DMS79 treated with DMSO at 0.1 percent for 48 hours (cell line): ENCODE data around the gene SLC39A3.

Experiments used
- DNase-seq: peaks from one replicate; lab custom pipeline; 2025; lab: John Stamatoyannopoulos, UW

The SLC39A3 gene, protein sequence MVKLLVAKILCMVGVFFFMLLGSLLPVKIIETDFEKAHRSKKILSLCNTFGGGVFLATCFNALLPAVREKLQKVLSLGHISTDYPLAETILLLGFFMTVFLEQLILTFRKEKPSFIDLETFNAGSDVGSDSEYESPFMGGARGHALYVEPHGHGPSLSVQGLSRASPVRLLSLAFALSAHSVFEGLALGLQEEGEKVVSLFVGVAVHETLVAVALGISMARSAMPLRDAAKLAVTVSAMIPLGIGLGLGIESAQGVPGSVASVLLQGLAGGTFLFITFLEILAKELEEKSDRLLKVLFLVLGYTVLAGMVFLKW

DNA sequence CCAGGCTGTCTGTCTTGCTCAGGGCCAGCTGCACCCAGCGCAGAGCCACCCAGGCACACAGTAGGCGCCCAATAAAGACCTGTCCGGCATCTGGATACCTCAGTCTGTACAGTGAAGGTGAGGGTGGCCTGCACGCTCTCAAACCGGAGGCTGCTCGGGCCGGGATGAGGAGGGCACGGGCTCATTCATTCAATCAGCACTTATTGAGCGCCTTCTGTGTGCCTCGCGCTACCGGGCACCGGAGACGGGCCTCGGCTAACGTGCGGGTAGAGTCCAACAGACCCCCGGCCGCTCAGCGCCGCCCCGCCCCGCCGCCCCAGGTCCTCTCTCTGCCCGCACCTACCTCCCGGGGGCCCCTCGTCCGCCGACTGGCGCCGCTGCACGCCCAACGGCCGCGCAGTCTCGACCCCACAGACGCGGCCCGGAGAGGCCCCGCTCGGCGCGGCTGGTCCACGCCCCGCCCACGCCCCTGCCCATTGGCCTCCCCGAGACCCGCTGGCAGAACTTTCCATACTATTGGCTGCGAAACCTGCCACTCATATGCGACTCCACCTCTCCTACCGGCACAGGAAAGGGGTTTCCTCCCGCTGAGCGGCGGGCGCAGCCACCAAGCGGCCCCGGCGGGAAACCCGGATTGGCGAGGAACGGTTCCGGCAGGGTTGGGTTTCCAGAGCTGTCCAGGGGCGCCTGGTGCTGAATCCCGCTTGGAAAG lies at the start of gene SLC39A3:
TSS of gene SLC39A3 (minus strand) at position 416 of the 712 bp plus-strand sequence. CDS start 2,760 bp downstream, outside the sequence.
- peak; percentile 94 for DNase-seq

DNA sequence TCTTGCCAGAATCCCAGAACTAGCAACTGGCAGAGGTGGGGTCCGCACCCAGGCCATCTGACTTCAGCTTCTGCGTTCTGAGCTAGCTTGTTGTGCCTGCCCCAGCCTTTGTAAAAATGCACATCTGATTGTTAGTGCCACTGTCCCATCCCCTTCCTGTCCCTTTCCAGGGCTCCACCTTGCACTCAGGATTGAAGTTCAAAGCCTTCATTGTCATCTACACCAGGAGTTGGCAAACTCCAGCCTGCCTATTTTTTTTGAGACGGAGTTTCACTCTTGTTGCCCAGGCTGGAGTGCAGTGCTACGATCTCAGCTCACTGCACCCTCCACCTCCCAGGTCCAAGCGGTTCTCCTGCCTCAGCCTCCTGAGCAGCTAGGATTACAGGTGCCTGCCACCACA lies 48.4 kb upstream of the SLC39A3 start:
- no peak for DNase-seq

DNA sequence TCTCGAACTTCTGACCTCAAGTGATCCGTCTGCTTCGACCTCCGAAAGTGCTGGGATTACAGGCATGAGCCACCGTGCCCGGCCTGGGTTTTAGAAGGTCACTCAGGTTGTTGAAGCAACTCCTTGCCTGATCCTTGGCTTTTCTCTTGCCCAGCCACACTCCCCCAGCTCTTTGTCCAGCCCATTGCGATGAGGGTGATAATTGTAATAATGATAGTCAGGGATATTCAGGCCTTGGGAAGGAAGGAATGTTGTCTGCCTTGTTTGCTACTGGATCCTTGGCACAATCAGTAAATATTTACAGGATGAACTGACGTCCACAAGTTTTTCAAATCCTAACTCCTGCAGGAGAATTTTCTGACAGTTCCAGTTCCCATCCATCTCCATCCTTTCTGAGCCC lies 47.3 kb upstream of the SLC39A3 start:
- no peak for DNase-seq

DNA sequence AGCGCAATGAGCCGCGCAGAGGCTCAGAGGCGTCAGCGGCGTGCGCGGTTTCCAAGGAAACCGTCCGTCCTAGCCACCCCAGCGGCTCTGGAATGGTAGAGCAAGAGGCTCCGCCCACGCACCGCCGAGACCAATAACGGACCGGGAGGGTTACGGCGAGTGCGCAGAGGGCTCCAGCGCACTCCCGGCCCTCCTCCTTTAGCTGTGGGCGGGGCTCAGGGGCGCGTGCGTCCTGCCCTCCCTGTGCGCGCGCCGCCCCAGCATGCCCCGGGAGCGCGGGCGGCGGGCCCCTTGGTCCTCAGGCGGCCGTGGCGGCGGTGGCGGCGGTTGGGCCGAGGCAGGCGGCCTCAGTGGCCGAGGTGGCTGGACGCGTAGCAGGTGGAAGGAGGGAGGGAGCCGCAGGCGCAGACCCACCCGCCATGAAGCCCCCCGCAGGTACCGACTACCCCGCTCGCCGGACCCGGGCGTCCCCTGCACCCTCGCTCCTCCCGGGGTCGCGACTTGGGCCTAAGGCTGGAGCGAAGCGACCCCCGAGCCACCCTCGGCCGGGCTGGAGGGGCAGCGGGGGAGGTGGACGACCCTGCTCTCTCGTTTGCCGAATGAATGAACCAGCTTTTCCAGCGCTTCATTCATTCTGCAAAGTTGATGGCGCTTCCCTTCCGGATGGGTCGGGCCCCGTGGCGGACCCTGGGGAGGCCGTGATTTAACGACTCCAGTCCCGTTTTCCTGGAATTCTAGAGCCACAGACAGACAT lies 45.6 kb upstream of the SLC39A3 start, which contains the start of gene THOP1:
TSS of gene THOP1 (plus strand) at position 260 of the 754 bp plus-strand sequence. CDS start at position 420, 160 bp downstream.
- peak; percentile 96 for DNase-seq

DNA sequence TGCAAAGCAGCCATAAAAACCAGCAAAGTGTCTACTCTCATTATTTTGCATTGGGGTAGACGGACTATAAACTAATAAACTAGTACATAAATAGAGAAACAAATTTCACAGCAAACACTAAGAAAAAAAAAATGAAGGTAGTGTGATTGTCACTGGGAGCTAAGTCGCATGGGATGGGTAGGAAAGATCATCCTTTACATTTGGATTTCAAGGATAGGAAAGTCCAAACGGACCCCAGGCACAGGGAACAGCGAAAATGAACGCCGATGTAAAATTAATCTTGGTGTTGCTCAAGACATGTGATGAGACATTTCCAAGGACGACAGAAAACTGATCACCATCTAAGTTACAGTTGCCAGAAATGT lies 43.9 kb upstream of the SLC39A3 start:
- no peak for DNase-seq

DNA sequence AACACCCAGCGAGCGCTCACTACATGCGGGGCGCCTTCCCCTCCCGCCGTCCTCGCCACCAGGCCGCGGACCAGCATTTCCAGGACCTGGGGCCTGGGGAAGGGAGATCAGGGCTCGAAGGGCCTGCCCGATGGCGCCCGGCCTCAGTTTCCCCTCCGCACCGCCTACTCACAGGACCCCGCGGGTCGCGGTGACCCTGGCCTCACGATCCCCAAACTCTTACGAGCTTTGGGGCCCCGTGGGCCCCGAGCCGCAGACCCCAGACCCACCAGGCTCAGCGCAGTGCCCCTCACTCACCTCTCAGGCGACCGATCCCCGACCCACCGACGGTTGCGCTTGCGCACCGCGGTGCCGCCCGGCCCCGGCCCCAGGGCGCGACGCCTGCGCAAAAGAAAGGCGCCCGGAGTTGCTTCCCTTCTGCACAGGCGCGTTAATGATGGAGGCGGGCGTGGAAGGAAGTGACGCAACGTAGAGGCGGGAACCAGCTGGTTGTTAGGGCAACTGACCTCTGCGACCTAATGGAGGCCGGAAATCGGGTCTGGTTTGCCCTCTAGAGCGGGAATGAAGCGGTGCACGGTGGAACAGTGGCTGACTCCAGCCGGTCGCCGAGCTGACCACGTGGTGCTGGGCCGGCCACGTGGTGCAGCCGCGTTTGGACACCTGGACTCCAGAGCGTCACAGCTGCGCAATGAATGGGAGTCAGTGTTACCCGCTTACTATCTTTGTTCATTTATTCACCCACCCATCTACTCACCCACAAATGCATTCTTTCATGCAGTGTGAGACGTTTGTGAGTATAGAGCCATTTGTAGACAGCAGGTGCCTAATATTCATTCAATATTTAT lies 43.3 kb upstream of the SLC39A3 start, which contains the start of gene SGTA:
TSS of gene SGTA (minus strand) at position 338 of the 845 bp plus-strand sequence. CDS start 14,205 bp downstream, outside the sequence.
- peak; percentile 98 for DNase-seq

DNA sequence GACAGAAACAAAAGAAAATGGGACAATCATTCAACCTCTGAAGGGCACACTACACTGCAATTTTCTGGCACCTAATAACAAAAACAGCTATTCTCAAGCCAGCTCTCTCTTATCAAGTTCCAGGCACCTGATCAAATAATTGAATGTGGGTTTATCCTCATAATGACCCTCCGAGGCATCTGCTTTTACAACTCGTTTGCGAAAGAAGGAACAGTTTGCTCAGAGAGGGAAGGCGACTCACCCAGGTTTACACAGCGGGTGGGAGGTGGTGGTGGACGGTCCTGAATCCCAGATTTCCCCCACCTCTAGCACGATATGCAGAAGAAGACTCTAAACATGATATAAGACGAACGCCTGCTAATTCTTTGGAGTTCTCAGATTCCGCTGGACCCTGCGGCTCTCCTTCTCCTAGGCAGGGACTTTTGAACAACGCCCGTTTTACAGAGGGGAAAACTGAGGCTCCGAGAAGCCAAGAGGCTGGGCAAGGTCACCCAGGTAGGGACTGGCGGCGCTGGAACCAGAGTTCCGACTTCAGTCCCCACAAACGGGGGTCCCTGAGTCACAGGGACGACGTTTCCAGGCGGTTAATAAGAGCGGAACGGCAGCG lies 42.6 kb upstream of the SLC39A3 start:
- DNase-seq, result no peak

DNA sequence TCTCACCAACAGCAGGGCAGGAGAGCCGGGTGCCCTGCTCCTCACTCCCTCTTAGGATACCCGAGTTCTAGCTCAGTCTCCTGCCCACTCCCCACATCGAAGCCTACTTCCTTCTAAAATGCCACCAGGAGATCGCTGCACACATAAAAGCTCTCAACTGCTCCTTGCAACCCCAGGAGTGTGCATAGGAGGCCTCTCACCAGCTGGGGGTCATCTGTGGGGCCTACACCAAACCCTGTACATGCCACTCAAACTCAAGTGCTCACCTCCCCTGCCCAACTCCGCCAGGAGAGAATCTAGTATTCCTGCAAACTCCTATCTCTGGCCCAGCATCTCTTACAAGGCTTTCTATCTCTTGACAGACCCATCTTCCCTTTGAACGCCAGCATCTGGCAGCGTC lies 40.5 kb upstream of the SLC39A3 start:
- DNase-seq, result no peak

DNA sequence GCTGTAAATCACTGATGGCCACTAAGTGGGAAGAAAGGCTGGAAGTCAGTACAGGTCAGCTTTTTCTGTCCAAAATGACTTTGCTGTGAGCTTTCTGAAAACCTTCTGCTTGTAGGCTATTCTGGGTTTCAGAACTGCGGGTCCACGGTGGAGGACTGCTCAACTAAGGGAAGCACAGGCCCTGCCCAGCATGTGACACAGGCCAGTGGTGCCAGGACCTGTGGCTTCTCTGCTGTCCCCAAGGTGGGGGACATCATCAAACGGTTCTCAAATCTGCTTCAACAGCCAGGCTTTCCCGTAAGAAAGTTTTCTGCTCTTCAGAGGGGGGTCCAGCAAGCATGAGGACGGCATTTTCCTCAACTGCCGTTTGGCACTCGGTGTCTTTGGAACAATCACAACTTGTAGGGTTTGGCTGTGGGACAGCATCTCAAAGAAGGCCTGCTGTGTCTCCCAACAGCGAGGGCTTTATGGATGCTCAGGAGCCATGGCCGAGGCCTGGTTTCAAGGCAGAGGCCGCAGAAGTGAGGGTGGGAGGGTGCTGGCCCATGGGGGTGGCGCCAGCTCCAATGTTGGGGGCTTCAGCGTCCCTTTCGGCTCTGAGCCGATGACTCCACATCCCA lies 39.4 kb upstream of the SLC39A3 start:
- no peak for DNase-seq

DNA sequence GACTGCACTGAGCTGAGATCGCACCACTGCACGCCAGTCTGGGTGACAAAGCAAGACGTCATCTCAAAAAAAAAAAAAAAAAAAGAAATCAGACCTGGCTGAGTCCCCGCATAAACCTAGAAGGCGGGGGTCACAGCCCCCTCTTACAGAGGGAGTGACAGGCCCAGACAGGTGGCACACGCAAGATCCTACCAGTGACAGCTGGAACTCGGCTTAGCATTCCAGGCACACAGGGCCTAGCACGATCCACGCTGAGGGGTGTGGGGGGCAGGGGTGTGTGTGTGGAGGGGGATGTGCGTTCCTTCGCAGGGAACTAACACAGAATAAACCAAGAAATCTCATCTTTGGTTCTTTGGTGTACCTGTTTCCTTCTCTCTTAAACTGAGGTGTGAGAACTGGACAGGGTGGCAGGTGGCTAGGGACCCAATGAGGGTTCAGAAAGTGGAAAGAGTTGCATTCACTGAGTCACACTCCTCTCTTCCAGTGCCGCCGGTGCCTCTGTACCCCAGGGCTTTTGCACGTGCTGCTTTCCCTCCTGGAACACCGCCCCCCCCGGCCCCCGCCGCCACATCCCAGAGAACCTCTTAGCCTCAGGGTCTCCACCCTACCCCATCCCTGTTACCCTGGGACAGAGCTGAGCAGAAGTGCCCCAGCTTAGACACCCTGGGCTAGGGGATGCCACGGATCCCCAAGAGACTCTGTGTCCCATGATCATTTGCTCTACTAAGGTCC lies 38.3 kb upstream of the SLC39A3 start:
- DNase-seq, result no peak

DNA sequence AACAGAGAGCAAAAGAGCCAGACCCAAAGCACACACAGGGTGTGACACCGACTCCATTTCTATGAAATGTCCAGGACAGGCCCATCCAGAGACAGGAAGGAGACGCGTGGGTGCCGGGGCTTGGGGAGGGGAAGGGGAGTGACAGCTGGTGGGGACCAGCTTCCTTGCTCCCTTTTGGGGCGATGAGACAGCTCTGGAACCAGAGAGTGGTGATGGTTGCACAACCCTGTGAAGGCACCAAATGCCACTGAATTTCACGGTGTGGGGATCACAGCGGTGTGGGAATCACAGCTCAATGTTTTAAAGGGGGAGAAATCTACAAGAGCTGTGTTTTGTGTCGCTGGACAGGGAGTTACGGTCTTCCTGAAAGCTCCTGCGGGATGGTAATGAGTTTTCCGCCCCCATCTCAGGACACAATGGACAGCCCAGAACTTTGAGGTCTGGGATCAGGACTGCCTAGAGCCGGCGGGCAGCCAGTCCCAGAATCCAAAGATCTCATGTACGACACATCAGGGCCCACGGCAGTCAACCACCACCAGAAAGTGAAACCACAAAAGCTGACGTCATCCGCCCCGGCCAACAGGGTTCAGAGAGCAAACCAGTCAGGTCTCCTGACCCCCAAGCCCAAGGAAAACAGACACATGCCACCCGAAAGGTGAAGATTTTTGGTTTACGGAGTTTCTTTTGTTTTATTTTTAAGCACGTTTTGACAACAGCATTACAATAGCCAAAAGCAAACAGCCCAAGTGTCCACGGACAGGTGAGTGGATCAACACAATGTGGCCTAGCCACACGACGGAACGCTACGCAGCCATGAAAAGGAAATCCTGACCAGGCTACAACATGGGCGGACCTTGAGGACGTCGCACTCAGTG lies 36.0 kb upstream of the SLC39A3 start:
- no peak for DNase-seq

DNA sequence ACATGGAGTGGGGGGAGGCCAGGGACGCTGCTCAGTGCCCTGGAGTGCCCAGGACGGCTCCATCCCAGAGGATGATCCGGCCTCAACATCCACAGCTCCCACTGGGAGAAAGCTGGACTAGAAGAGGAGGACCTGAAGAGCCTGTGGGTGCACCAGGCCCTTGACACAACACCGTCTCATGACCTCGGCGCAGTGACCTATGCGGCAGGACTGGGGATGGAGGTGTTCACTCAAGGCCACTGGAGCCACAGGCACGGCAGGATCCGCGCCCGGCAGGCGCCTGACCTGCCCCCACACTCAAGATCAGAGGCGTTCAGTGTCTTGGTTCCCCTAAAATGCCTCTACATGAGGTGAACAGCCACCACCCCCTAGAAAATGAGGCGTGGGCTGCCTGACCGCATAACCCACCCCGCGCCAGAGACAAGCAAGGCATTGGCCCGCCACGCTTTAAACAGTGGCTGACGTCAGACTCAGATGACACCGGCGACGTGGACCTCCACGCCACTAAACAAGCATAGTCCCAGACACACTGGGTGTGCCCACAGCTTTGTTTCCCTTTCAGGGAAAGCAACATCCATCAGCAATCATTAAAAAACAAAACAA lies 35.2 kb upstream of the SLC39A3 start:
- no peak for DNase-seq

DNA sequence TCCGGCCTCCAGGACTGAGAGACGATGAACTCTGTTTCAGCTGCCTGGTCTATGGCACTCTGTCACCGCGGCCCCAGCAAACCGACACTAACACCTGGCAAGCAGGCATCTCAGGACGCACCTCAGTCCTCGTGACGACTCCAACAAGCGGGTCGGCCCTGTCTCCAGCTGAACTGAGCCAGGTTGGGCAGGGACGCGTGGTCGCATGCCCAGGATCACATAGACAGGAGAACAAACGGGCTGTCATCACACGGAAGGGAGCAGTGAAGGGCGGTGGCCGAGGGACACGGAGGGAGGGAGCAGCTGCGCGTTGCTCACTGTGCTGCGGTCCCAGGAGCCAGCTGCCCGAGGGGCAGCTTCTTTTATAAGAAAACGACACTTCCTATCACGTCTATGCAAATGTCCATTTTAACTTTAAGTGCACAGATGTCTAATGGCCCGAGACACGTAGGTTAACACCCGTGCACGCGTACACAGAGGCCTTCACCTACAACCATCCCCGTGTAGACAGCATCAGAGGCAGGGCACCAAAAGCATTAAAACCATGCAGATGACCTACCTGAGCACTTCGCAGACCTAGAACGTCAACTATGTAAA lies 34.4 kb upstream of the SLC39A3 start:
- no peak for DNase-seq

DNA sequence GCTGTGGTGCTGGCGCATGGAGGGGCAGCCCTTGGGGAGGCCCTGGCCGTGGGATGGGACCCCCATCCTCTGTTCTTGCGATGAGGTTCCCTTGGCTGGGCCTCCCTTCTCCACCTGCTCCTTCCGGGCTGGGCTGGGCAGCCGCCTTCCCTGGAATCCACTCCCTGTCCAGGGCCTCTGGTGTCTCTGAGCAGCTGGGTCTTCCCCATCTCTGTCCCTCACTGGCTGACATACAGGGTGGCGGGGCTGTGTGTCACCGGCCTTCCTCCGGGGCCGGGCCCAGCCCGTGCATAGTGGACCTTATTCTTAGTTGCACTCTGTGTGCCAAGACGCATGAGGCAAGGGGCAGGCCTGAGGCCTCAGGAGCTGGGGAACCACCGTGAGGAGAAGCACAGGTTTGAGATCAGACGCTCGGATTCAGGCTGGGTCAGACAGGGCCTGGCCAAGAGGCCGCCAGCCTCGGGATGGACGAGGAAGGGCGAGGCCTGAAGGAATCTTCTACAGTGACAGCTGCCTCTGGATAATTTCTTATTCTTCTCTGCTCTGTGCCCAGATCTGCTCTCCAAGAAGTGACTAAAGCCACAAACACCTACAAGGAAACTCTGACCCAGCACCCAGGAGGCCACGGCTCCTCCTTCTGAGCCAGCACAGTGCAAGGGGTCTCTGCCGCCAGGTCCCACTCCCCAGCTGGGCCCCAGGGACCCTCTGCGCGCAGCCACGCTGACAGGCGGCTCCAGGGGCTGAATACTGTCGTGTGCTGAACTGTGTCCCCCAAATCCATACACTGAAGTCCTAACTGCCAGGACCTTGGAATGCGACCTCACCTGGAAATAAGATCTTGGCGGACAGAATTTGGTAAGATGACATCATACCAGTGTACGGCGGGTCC lies 32.2 kb upstream of the SLC39A3 start:
- DNase-seq, result no peak

DNA sequence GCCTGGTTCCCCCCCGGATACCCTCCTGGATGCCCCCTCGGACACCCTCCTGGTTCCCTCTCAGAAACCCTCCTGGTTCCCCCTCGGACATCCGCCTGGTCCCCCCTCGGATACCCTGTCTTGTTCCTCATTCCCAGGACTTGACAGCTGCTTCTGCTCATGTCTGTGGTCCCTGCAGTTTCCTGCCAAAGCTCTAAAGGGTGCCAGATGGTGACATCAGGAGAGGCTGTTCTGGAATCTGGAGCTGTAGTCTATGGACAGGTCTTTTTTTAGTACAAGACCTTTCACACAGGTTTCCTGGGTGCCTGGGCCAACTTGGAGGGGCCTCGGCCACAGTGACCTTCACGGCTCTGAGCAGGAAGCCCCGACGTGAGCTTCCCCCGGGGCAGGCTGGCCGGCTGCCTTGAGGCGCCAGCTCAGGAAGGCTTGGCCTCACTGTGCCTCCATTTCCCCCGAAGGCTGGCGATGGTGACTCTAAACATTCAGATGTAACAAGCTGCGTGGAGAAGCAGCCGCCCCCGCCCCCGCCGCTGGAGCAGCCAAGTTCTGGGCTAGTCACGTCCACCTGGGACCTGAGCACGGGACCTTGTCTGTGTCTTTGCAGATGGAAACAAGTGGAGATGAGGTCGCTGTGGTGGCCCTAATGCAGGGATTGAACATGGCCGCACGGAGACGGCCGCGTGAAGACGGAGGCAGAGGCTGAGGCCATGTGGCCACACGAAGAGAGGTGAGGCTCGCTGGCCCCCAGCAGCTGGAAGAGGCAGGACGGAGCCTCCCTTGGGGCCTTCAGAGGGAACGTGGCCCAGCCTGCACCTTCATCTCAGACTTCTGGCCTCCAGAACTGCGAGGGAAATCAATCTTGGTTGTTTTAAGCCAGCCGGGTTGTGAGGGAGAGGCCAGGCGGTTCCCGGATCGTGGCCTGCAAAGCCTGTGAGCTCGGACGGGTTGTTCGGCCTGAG lies 30.5 kb upstream of the SLC39A3 start:
- no peak for DNase-seq

DNA sequence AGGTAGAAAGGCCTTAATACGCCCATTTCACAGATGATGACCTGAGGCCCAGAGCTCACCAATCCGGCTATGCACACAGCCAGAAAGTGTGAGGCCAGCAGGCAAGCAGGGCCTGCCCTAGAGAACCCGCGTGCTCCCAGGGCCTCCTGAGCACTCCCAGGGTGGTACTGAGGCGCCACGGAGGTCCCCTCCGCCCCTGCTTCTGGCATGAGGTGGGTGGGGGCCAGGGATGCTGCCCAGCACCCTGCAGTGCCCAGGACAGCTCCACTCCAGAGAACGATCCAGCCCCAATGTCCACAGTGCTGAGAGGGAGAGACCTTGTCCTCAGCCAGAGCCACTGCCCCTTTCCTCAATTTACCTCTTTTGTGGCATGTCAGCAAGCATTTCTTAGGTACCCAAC lies 29.4 kb upstream of the SLC39A3 start:
- no peak for DNase-seq
